Activated CD8-positive, alpha-beta T cell treated with anti-CD3 and anti-CD28 coated beads for 36 hours (primary cell): ENCODE measurements around the gene LDLRAP1. TPM values are rescaled to one million over a fixed set of nuclear protein-coding genes. Genes with fewer than 3 reads are reported as not detected.
"Not testable (repeated sequence)": the region's sequence is repeated elsewhere in the genome, so short reads cannot be mapped to it uniquely, and the experiment has no call there.

ENCODE experiments used
- ATAC-seq: fragments of 200-7000 bp; cut with Tn5 transposase; one replicate; pipeline ENCODE4 v1.10.0; 2021; ENCODE audit warnings: mild to moderate bottlenecking, moderate library complexity
- CTCF ChIA-PET: fragments of 350-600 bp; sonication (Branson Sonifier 250); formaldehyde crosslinking; loops from one replicate; lab custom pipeline; 2021; ENCODE audit warnings: antibody characterized with exemption; lab: Charles Lee
- POLR2A ChIA-PET: fragments of 350-600 bp; sonication (Branson Sonifier 250); formaldehyde crosslinking; loops from one replicate; lab custom pipeline; 2021; ENCODE audit warnings: antibody characterized with exemption; lab: Charles Lee
- DNase-seq: peaks from one replicate; pipeline ENCODE4 v3.0.0-alpha.2; 2020
- H3K27ac Mint-ChIP-seq: one replicate; pipeline ENCODE4 v1.8.0; 2021; ENCODE audit warnings: mild to moderate bottlenecking, mixed read lengths
- H3K27me3 Mint-ChIP-seq: one replicate; pipeline ENCODE4 v1.8.0; 2021; ENCODE audit warnings: mixed read lengths
- H3K36me3 Mint-ChIP-seq: one replicate; pipeline ENCODE4 v1.8.0; 2021; ENCODE audit warnings: low read depth, mixed read lengths
- H3K4me1 Mint-ChIP-seq: one replicate; pipeline ENCODE4 v1.8.0; 2021; ENCODE audit warnings: low read depth, mixed read lengths
- H3K4me3 Mint-ChIP-seq: one replicate; pipeline ENCODE4 v1.8.0; 2021; ENCODE audit warnings: mild to moderate bottlenecking, moderate library complexity, mixed read lengths
- H3K9me3 Mint-ChIP-seq: one replicate; pipeline ENCODE4 v1.8.0; 2021; ENCODE audit warnings: mixed read lengths
- intact Hi-C: fragments of 100-400 bp; cut with micrococcal nuclease; formaldehyde crosslinking; loops from one replicate; pipeline ENCODE4 v1.10.0; 2022
- total RNA-seq, 2 experiments: library from RNA; stranded (reverse); gene quantifications; one replicate each; pipeline ENCODE4 v1.2.3, GENCODE V29; 2021
- TF ChIP-seq, protein P1 (sequence below): fragments of 200-600 bp; IDR thresholded peaks from one replicate; pipeline ENCODE4 v1.8.0; 2022; ENCODE audit warnings: antibody characterized with exemption, mild to moderate bottlenecking

The LDLRAP1 gene
- total RNA-seq, 2 experiments from 2014 or later = 13.4 to 14.5 TPM

DNA sequence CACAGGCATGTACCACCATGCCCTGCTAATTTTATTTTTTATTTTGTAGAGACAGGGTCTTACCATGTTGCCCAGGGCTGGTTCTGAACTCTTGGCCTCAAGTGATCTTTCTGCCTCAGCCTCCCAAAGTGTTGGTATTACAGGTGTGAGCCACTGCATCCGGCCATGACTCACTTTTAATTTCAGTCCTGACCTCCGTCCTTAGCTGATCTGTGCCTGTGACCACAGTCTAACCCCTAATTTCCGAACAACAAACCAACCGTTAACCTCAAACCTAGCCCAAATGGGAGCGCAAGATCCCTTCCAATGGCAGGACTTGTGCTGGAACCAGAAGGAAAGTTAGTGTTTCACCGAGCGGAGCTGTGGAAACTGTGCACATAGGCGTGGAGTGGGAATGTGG is 43.9 kb downstream of the LDLRAP1 start:
- intact Hi-C loops = no loop called here
- TF ChIP-seq, protein P1, sequence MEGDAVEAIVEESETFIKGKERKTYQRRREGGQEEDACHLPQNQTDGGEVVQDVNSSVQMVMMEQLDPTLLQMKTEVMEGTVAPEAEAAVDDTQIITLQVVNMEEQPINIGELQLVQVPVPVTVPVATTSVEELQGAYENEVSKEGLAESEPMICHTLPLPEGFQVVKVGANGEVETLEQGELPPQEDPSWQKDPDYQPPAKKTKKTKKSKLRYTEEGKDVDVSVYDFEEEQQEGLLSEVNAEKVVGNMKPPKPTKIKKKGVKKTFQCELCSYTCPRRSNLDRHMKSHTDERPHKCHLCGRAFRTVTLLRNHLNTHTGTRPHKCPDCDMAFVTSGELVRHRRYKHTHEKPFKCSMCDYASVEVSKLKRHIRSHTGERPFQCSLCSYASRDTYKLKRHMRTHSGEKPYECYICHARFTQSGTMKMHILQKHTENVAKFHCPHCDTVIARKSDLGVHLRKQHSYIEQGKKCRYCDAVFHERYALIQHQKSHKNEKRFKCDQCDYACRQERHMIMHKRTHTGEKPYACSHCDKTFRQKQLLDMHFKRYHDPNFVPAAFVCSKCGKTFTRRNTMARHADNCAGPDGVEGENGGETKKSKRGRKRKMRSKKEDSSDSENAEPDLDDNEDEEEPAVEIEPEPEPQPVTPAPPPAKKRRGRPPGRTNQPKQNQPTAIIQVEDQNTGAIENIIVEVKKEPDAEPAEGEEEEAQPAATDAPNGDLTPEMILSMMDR = no peak
- Mint-ChIP-seq H3K27me3 (no peaks in the 10 kb centered on the region), H3K4me1 (peaks cover 9% of the 10 kb centered on the region), H3K4me3 (no peak overlapping the region), H3K9me3 (no peaks in the 10 kb centered on the region), H3K36me3 (no peaks in the 10 kb centered on the region), H3K27ac (no peak overlapping the region)
- ATAC-seq (peak; percentile 39), DNase-seq (no peak)
- CTCF ChIA-PET = interaction anchor here (1.1 to 1.5 kb wide), 2 partner anchors 10 to 15 kb away, joined by 3 to 5 read pairs; no protein-coding TSS in a partner anchor
- POLR2A ChIA-PET = interaction anchor here (1.4 kb wide), 1 partner anchor 22 kb away, joined by 4 read pairs; no protein-coding TSS in a partner anchor

DNA sequence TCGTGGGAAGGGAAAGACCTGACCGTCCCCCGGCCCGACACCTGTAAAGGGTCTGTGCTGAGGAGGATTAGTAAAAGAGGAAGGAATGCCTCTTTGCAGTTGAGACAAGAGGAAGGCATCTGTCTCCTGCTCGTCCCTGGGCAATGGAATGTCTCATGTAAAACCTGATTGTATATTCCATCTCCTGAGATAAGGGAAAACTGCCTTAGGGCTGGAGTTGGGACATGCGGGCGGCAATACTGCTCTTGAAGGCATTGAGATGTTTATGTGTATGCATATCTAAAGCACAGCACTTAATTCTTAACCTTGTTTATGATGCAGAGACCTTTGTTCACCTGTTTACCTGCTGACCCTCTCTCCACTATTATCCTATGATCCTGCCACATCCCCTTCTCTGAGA is 44.8 kb downstream of the LDLRAP1 start:
- H3K36me3 Mint-ChIP-seq, CTCF ChIA-PET, H3K4me1 Mint-ChIP-seq, H3K4me3 Mint-ChIP-seq, H3K27me3 Mint-ChIP-seq, ATAC-seq, POLR2A ChIA-PET, H3K9me3 Mint-ChIP-seq, intact Hi-C loops, H3K27ac Mint-ChIP-seq, DNase-seq: not testable (repeated sequence)

DNA sequence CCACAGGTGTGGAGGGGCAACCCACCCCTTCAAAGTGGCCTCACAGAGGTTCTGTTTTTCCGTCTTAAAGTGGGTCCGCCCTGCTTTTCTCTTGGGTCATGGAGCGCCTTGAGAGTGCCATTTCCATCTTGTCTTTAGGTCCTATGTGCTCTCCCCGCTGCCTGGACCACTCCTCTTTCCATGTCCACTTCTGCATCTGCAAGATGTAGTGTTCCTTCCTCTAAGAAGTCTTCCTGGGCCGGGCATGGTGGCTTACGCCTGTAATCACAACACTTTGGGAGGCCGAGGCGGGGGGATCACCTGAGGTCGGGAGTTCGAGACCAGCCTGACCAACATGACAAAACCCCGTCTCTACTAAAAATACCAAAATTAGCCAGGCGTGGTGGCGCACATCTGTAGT is 45.4 kb downstream of the LDLRAP1 start:
- H3K4me3 Mint-ChIP-seq, ATAC-seq, H3K4me1 Mint-ChIP-seq, H3K9me3 Mint-ChIP-seq, H3K27ac Mint-ChIP-seq, H3K27me3 Mint-ChIP-seq, H3K36me3 Mint-ChIP-seq, DNase-seq, intact Hi-C loops: not testable (repeated sequence)
- ChIA-PET CTCF (interaction anchor here (1.0 to 1.6 kb wide), 4 partner anchors 10 to 39 kb away, joined by 3 to 4 read pairs (median 3); no protein-coding TSS in a partner anchor), POLR2A (interaction anchor here (1.5 kb wide), 1 partner anchor 16 kb away, joined by 4 read pairs; no protein-coding TSS in a partner anchor)

DNA sequence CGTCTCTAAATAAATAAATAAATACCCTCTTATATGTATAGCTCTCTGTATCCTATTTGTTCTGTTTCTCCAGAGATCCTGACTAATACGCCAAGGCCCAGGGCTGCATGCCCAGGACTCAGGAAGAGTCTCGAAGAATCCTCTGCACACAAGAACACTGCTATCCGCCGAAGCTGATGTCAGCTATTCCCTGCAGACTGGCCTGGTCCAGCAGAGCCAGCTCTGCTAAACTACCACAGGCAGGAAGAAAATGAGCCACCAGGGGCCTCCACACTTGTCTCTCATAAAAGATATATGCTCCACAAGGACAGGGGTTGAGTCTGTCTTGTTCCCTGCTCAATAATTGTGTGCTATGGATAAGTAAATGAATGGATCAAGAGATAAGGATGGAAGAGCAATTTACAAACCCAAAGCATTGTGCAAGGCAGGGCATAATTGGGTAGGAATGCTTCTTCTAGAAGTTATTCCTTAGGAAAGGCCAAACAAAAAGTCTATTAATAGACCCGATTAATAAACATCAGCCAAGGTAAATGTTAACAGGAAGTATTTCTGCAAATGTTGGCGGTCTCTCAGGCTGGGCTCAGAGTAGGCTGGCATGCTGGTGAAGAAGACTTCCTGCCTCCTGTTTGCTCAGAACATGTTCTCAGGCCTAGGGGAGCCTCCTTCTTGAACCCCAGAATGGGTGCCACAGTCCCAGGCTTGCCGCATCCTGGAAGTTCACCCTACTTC is 46.9 kb downstream of the LDLRAP1 start:
- peaks cover 9% of the 10 kb centered on the region for H3K4me1 Mint-ChIP-seq
- ChIA-PET POLR2A (interaction anchor here (1.0 to 1.5 kb wide), 2 partner anchors 18 to 71 kb away, joined by 3 to 4 read pairs; no protein-coding TSS in a partner anchor), CTCF (interaction anchor here (1.0 to 1.6 kb wide), 5 partner anchors 9 to 40 kb away, joined by 3 to 5 read pairs (median 3); no protein-coding TSS in a partner anchor)
- H3K27me3 Mint-ChIP-seq = no peaks in the 10 kb centered on the region
- DNase-seq (no peak), ATAC-seq (no peak)
- no peak overlapping the region for H3K4me3 Mint-ChIP-seq
- intact Hi-C loops = no loop called here
- H3K27ac Mint-ChIP-seq = no peak overlapping the region
- TF ChIP-seq, protein P1 = no peak
- no peaks in the 10 kb centered on the region for H3K36me3 Mint-ChIP-seq
- no peaks in the 10 kb centered on the region for H3K9me3 Mint-ChIP-seq

DNA sequence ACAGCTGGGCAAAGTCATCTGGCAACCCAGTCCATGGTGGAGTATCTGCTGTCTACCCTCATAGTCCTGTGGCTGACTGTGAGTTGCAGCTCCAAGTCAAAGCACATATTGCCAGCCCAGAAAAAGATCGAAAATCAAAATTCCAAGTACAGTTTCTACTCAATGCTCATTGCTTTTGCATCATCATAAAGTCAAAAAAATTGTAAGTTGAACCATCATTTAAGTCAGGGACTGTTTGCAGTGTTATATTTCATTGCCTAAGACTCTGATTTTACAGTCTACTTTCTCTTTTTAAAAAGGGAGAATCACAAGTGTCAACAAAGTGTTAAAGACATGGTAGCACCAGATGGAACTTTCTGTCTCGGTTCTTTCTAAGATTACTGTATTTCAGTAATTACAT is 50.5 kb downstream of the LDLRAP1 start:
- Mint-ChIP-seq H3K9me3 (no peaks in the 10 kb centered on the region), H3K36me3 (no peaks in the 10 kb centered on the region), H3K4me3 (no peak overlapping the region), H3K4me1 (peaks cover 6% of the 10 kb centered on the region), H3K27me3 (no peaks in the 10 kb centered on the region), H3K27ac (no peak overlapping the region)
- CTCF ChIA-PET = interaction anchor here (0.7 to 2.0 kb wide), 4 partner anchors 21 to 296 kb away, joined by 3 to 9 read pairs (median 4); no protein-coding TSS in a partner anchor
- DNase-seq (no peak), ATAC-seq (no peak)
- TF ChIP-seq, protein P1 = no peak
- POLR2A ChIA-PET = no interaction called here
- intact Hi-C loops = no loop called here

DNA sequence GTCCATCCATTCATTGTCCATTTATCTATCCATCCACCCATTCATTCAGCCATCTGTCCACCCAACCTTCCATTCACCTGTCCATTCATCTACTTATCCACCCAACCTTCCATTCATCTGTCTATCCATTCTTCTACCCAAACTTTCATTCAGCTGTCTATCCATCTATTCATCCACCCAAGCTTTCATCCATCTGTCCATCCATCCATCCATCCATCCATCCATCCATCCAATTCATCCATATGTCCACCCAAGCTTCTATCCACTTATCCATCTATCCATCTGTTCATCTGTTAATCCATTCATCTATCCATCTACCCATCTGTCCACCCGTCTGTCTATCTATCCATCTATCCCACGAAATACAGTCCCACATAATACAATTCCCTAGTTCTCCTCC is 51.6 kb downstream of the LDLRAP1 start:
- no peak for ATAC-seq
- no peaks in the 10 kb centered on the region for H3K27me3 Mint-ChIP-seq

DNA sequence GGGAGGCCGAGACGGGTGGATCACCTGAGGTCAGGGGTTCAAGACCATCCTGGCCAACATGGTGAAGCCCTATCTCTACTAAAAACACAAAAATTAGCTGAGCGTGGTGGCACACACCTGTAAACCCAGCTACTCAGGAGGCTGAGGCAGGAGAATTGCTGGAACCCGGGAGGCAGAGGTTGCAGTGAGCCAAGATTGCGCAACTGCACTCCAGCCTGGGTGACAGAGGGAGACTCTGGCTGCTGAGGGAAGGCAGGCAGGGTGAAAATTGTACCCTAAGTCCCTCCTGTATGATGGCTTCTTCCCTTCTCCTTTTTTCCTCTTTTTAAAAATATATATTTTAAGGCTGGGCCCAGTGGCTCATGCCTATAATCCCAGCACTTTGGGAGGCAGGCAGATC is 53.2 kb downstream of the LDLRAP1 start:
- H3K27me3 Mint-ChIP-seq, H3K36me3 Mint-ChIP-seq, intact Hi-C loops, H3K4me3 Mint-ChIP-seq, ATAC-seq, H3K4me1 Mint-ChIP-seq, H3K9me3 Mint-ChIP-seq, DNase-seq, H3K27ac Mint-ChIP-seq: not testable (repeated sequence)
- ChIA-PET POLR2A (interaction anchor here (1.3 kb wide), 1 partner anchor 10 kb away, joined by 3 read pairs; no protein-coding TSS in a partner anchor), CTCF (interaction anchor here (1.6 to 2.6 kb wide), 2 partner anchors 17 to 24 kb away, joined by 4 to 6 read pairs; no protein-coding TSS in a partner anchor)

More for the DNA sequence above, 51.6 kb downstream of the LDLRAP1 start:
- POLR2A ChIA-PET = no interaction called here
- Mint-ChIP-seq H3K4me1 (peaks cover 6% of the 10 kb centered on the region), H3K4me3 (no peak overlapping the region), H3K9me3 (no peaks in the 10 kb centered on the region), H3K36me3 (no peaks in the 10 kb centered on the region), H3K27ac (no peak overlapping the region)
- TF ChIP-seq, protein P1 = no peak
- intact Hi-C loops = no loop called here
- no peak for DNase-seq
- CTCF ChIA-PET = interaction anchor here (0.9 to 2.0 kb wide), 3 partner anchors 20 to 216 kb away, joined by 3 to 4 read pairs (median 4); no protein-coding TSS in a partner anchor
